Right atrium auricular region (tissue), 2 donors: ENCODE results near the gene RGS9. TPM values are rescaled to one million over a fixed set of nuclear protein-coding genes. Genes with fewer than 3 reads are reported as not detected.

Experiments used
- DNase-seq: peaks from one replicate; pipeline ENCODE4 v3.0.0-alpha.2; 2019; ENCODE audit warnings: low spot score
- H3K27ac ChIP-seq, 2 donors: fragments of 200-600 bp; sonication (generic); 1 replicate in 1 of 2; 2 replicates in 1 of 2; pipeline ENCODE4 v1.5.1; 2016 to 2019
- H3K27me3 ChIP-seq, 2 donors: fragments of 200-600 bp; sonication (generic); one replicate each; pipeline versions ENCODE4 v1.5.1 to v1.6.0; 2017 to 2019
- H3K36me3 ChIP-seq: fragments of 200-600 bp; sonication (generic); one replicate; pipeline ENCODE4 v1.5.1; 2016
- H3K4me1 ChIP-seq, 2 donors: fragments of 200-600 bp; sonication (generic); one replicate each; pipeline versions ENCODE4 v1.5.1 to v1.6.0; 2017 to 2019
- H3K4me3 ChIP-seq, 2 donors: fragments of 200-600 bp; sonication (generic); 1 replicate in 1 of 2; 2 replicates in 1 of 2; pipeline ENCODE4 v1.5.1; 2017 to 2019; ENCODE audit warnings: mild to moderate bottlenecking in 1 of 2, moderate library complexity in 1 of 2
- H3K9me3 ChIP-seq, 2 donors: fragments of 200-600 bp; sonication (generic); one replicate each; pipeline ENCODE4 v1.5.1; 2019
- total RNA-seq, 2 donors: library from RNA; depleted of rRNA; stranded (reverse); fragments of >200 nt; gene quantifications; one replicate each; pipeline ENCODE4 v1.1.0, GENCODE V29; 2016
- TF ChIP-seq, protein P1 (sequence below), 2 donors: fragments of 200-600 bp; sonication (generic); IDR thresholded peaks; one replicate each; pipeline ENCODE4 v1.5.1; 2019; ENCODE audit warnings: antibody characterized with exemption in 2 of 2

The RGS9 gene
- total RNA-seq, 2 donors from 2014 or later: 2.3 to 6.9 TPM

DNA sequence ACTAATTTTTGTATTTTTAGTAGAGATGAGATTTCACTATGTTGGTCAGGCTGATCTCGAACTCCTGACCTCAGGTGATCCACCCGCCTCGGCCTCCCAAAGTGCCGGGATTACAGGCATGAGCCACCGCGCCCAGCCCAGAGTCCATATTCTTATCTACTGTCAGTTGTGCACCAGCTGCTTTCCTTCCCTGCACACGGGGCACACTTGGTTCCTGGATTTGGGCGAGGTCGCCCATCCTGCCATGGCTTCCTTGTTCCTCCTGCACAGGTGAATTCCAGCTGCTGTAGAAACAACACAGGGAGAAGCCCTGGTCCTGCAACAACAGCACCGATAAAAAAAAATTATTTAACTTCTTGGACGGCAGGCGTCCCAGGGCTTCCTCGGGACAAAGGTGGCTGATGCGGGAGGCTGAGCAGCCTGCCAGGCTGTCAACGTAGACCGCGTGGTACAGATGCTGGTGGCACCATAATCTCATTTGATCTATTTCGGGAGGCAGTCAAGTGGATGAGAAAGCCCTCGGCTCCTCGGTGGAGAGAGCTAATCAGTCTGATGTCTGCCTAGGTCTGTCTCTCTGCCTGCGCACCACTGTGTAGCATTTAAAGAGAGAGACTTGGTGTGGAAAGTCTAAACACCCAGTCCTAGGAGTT, 19.1 kb downstream of the RGS9 start:
- no peaks in the 10 kb centered on the region for H3K9me3 ChIP-seq
- no peaks in the 10 kb centered on the region for H3K27me3 ChIP-seq
- no peak overlapping the region for H3K27ac ChIP-seq
- no peaks in the 10 kb centered on the region for H3K36me3 ChIP-seq
- no peak for DNase-seq
- H3K4me3 ChIP-seq: no peak overlapping the region
- no peaks in the 10 kb centered on the region for H3K4me1 ChIP-seq
- TF ChIP-seq, protein P1, sequence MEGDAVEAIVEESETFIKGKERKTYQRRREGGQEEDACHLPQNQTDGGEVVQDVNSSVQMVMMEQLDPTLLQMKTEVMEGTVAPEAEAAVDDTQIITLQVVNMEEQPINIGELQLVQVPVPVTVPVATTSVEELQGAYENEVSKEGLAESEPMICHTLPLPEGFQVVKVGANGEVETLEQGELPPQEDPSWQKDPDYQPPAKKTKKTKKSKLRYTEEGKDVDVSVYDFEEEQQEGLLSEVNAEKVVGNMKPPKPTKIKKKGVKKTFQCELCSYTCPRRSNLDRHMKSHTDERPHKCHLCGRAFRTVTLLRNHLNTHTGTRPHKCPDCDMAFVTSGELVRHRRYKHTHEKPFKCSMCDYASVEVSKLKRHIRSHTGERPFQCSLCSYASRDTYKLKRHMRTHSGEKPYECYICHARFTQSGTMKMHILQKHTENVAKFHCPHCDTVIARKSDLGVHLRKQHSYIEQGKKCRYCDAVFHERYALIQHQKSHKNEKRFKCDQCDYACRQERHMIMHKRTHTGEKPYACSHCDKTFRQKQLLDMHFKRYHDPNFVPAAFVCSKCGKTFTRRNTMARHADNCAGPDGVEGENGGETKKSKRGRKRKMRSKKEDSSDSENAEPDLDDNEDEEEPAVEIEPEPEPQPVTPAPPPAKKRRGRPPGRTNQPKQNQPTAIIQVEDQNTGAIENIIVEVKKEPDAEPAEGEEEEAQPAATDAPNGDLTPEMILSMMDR (IDR thresholded peaks at IDR 0.05): no peak

DNA sequence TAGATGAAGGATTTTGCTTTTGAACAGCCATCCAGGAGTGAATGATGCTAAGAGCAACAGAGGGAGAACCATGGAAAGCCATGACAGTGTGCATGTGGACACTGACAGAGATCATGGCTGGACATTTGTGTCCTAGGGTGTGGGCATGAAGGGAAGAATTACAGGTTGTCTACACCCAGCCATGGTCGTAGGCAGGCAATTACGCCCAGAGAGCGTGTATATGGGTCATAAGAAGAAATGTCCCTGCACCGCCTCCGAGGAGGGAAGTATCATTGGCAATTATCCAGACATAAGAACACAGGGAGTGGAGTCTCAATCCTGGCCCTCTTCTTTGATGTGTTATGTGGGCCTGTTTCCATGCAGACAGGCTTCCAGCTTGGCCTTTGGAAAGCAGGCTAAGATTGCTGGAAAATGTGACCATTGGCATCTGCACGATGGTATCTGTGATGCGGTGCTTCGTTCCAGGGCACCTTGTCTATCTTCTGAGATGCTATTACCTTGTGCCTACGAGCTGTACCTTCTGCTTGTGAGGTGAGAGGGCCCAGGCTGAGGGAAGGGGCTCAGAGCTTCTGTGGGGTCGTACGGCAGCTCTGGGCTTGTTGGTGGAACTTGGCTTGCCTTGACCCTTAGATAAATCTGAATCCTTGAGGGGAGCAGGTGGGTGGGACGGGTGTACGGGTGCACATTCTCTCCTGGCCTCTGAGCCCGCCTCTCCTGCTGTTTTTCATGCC, 19.8 kb downstream of the RGS9 start:
- Histone ChIP-seq H3K27ac (no peak overlapping the region), H3K36me3 (no peaks in the 10 kb centered on the region)
- DNase-seq: no peak

DNA sequence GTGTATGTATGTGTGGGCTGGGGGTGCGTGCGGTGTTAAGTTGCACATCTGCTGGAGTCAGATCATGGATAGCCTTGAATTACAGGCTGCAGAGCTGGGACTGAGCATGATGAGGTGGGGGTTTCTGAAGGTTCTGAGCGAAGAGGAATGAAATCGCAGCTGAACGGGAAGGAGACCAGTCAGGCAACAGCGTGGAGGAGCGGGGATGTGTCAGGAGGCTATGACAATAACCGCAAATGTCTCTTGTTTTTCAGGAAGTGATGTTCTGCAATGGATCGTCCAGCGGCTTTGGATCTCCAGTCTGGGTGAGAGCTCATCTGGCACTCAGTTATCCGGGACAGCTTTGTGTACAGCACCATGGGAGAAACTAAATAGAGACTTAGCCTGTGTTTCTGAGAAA, 20.9 kb downstream of the RGS9 start:
- TF ChIP-seq, protein P1 (IDR thresholded peaks at IDR 0.05): no peak
- DNase-seq: no peak

More for the DNA sequence above, 19.8 kb downstream of the RGS9 start:
- TF ChIP-seq, protein P1 (IDR thresholded peaks at IDR 0.05): no peak
- no peaks in the 10 kb centered on the region for H3K9me3 ChIP-seq
- H3K4me3 ChIP-seq: no peak overlapping the region
- H3K4me1 ChIP-seq: no peaks in the 10 kb centered on the region
- H3K27me3 ChIP-seq: no peaks in the 10 kb centered on the region

DNA sequence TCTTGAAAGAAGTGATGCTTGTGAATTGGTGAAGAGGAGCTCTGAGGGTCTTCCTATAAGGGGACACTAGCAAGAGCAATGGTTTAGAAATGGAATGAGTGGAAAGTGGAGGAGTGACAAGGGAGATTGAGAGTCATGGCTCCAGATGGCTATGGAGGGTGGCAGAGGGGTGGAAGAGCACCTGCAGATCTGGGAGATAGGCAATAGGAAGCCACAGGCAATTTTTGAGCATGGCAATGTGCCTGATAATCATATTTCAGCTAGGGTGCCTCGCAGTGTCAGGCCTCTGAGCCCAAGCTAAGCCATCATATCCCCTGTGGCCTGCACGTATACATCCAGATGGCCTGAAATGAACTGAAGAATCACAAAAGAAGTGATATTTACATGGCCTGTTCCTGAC, 21.5 kb downstream of the RGS9 start:
- H3K4me3 ChIP-seq: no peak overlapping the region
- TF ChIP-seq, protein P1 (IDR thresholded peaks at IDR 0.05): no peak
- no peaks in the 10 kb centered on the region for H3K4me1 ChIP-seq
- no peak for DNase-seq
- H3K27me3 ChIP-seq: no peaks in the 10 kb centered on the region
- H3K9me3 ChIP-seq: no peaks in the 10 kb centered on the region
- no peak overlapping the region for H3K27ac ChIP-seq
- H3K36me3 ChIP-seq: no peaks in the 10 kb centered on the region

More for the DNA sequence above, 20.9 kb downstream of the RGS9 start:
- Histone ChIP-seq H3K27me3 (no peaks in the 10 kb centered on the region), H3K4me3 (no peak overlapping the region), H3K27ac (no peak overlapping the region), H3K4me1 (no peaks in the 10 kb centered on the region), H3K9me3 (no peaks in the 10 kb centered on the region), H3K36me3 (no peaks in the 10 kb centered on the region)

DNA sequence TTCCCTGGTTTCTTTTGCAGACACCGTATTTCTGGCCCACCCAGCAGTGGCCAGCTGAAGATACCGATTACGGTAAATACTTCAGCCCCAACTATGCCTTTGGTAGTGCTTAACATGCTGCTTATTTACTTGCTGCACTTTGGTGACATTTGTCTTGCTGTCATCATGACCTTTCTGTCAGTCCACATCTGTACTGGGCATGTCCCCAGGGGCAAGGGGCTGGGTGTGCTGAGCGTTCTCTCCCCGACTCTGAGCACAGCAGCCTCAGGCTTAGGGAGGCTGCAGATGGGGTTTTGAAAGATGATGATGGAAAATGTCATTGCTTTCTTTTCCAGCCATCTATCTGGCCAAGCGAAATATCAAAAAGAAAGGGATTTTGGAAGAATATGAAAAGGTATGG, 23.3 kb downstream of the RGS9 start:
- Histone ChIP-seq H3K9me3 (no peaks in the 10 kb centered on the region), H3K4me1 (no peaks in the 10 kb centered on the region), H3K36me3 (no peaks in the 10 kb centered on the region), H3K4me3 (no peak overlapping the region), H3K27me3 (no peaks in the 10 kb centered on the region), H3K27ac (no peak overlapping the region)
- no peak for DNase-seq
- TF ChIP-seq, protein P1 (IDR thresholded peaks at IDR 0.05): no peak
